NCI-H2107 treated with DMSO at 0.1 percent for 48 hours (cell line): ENCODE results near the gene UQCRQ.

ENCODE experiments used
- DNase-seq: peaks from one replicate; lab custom pipeline; 2025; ENCODE audit not compliant: unreplicated experiment; lab: John Stamatoyannopoulos, UW

The UQCRQ gene

GRCh38 chr5:132907161-132907560, 40.7 kb downstream of the UQCRQ start:
- DNase-seq: no peak

- DNase-seq: no peak
These were observed 43.3 kb downstream of the UQCRQ start for GRCh38 chr5:132909702-132910101.

- no peak for DNase-seq
These were observed 49.2 kb downstream of the UQCRQ start for GRCh38 chr5:132915681-132916080.

- DNase-seq: no peak
These were observed 49.6 kb downstream of the UQCRQ start for GRCh38 chr5:132916086-132916485.
